ENCODE results near the gene PRR5L. TPM values are rescaled to one million over a fixed set of nuclear protein-coding genes. Genes with fewer than 3 reads are reported as not detected.

The PRR5L gene
- total and polyA plus RNA-seq, 2 donors: 4.1 to 5.9 TPM

DNA sequence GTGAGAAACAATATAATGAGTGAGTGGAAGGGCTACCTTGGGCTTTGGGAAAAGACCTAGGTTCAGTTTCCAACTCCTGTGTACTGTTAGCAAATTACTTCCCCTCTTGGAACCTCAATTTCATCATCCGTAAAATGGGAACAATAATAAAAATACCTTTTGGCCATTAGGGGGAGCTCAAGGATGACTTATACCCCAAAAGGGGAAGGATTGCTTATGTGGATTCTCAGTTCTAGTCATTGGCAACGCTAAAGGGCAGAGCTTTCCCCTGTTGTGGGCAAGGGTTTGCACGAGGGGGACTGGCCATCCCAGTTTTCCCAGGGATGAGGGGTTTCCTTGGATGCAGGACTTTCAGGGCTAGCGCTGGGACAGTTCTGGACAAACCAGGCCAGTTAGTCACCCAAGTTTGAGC lies 3.8 kb upstream of the PRR5L start:
- Histone ChIP-seq H3K27me3 (ENCODE audit: control insufficient read depth in 2 of 2, insufficient read depth in 1 of 2, low read length in 1 of 2) (no peaks in the 10 kb centered on the region), H3K36me3 (ENCODE audit: control insufficient read depth in 2 of 2, insufficient read depth in 2 of 2, low read length in 1 of 2) (no peaks in the 10 kb centered on the region), H3K27ac (ENCODE audit: low read depth in 1 of 2, low read length in 1 of 2) (no peak overlapping the region), H3K4me3 (ENCODE audit: low read length in 2 of 2) (no peak overlapping the region), H3K4me1 (ENCODE audit: control insufficient read depth in 2 of 2, insufficient read depth in 2 of 2, low read length in 2 of 2) (peaks cover 7 to 9% of the 10 kb centered on the region in 2 donors), H3K9me3 (ENCODE audit: control insufficient read depth in 2 of 2, insufficient read depth in 1 of 2, low read length in 1 of 2) (no peaks in the 10 kb centered on the region)
- 51% methylated on average over 4 of the region's 4 CpGs for WGBS
- DNase-seq (ENCODE audit: low read depth in 6 of 9, low spot score in 9 of 9): peak in 5 of 9 donors; percentile 20 to 65 (median 46)

DNA sequence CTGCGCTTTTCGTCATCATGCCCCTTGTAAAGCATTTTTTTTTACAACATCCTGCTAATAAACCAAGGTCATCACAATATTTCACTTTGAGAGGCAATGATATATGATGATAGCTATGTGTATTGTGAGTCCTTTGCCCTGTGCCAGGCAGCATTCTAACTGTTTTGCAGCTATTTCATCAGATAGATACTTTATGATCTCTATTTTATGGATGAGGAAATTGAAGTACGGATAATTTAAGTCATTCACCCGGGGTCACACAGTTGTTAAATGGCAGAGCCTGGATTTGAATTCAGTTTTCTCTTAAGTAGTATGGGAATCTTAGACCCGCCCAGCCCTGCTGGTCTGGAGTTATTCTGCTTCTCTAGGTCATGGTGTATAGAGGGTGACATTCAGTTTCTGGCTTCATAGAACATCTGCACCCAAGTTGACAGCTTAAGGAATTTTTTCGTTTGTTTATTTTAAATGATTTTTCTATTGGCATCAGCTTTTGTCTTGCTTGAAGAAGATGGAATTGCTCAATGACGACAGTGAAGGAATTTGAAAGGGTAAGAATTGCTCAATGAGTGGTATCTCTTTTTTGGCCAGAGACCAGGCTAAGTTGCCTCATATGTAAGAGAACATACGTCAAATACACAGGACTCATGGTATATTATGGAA lies 926 bp downstream of the PRR5L start:
- no peak for DNase-seq (ENCODE audit: low read depth in 6 of 9, low spot score in 9 of 9)
- WGBS: 96% methylated on average over 8 of the region's 8 CpGs
- Histone ChIP-seq H3K4me1 (ENCODE audit: control insufficient read depth in 2 of 2, insufficient read depth in 2 of 2, low read length in 2 of 2) (no peaks in the 10 kb centered on the region), H3K36me3 (ENCODE audit: control insufficient read depth in 2 of 2, insufficient read depth in 2 of 2, low read length in 1 of 2) (no peaks in the 10 kb centered on the region), H3K4me3 (ENCODE audit: low read length in 2 of 2) (no peak overlapping the region), H3K27ac (ENCODE audit: low read depth in 1 of 2, low read length in 1 of 2) (no peak overlapping the region), H3K9me3 (ENCODE audit: control insufficient read depth in 2 of 2, insufficient read depth in 1 of 2, low read length in 1 of 2) (no peaks in the 10 kb centered on the region), H3K27me3 (ENCODE audit: control insufficient read depth in 2 of 2, insufficient read depth in 1 of 2, low read length in 1 of 2) (no peaks in the 10 kb centered on the region)

DNA sequence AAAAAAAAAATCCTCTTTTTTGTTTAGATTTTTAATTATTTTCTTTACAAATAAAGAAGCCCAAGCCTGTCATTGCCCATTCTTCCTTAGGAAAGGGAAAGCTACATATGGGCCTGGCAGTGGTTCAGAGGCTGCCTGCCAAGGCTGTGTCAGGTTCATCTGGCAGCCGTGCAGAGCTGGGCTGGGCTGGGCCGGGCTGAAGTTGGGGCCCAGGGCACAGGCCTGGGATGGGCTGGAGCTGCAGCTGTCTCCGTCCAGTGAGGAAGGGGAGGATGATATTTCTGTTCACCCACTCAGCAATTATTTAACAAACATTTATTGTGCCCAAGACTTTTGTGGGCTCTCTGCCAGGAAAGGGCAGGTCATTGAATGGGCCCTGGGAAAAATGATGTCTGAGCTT lies 4.6 kb downstream of the PRR5L start:
- 88% methylated on average over 3 of the region's 3 CpGs for WGBS
- DNase-seq (ENCODE audit: low read depth in 6 of 9, low spot score in 9 of 9): no peak
- no peaks in the 10 kb centered on the region for H3K4me1 ChIP-seq (ENCODE audit: control insufficient read depth in 2 of 2, insufficient read depth in 2 of 2, low read length in 2 of 2)
- no peak overlapping the region for H3K4me3 ChIP-seq (ENCODE audit: low read length in 2 of 2)
- H3K27ac ChIP-seq (ENCODE audit: low read depth in 1 of 2, low read length in 1 of 2): no peak overlapping the region
- H3K36me3 ChIP-seq (ENCODE audit: control insufficient read depth in 2 of 2, insufficient read depth in 2 of 2, low read length in 1 of 2): no peaks in the 10 kb centered on the region
- no peaks in the 10 kb centered on the region for H3K27me3 ChIP-seq (ENCODE audit: control insufficient read depth in 2 of 2, insufficient read depth in 1 of 2, low read length in 1 of 2)
- no peaks in the 10 kb centered on the region for H3K9me3 ChIP-seq (ENCODE audit: control insufficient read depth in 2 of 2, insufficient read depth in 1 of 2, low read length in 1 of 2)

DNA sequence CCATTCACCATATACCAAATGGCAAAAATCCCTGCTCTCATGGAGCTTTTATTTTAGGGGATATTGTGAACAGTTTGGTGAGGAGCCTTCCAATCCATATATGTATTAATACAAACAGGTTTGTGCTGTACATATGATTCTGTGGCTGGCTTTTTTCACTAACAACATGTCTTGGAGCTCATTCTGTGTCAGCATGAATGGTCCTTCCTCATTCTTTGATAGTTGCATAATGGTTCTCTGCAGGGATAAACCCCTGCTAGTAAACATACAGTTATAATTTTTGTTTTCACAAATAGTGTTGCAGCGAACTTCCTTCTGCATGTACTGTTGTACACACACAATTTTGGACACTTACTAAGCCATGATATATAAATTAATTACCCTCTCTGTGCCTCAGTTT lies 8.3 kb downstream of the PRR5L start:
- WGBS: 87% methylated on average over 1 of the region's 1 CpG
- Histone ChIP-seq H3K4me3 (ENCODE audit: low read length in 2 of 2) (no peak overlapping the region), H3K27me3 (ENCODE audit: control insufficient read depth in 2 of 2, insufficient read depth in 1 of 2, low read length in 1 of 2) (no peaks in the 10 kb centered on the region), H3K9me3 (ENCODE audit: control insufficient read depth in 2 of 2, insufficient read depth in 1 of 2, low read length in 1 of 2) (no peaks in the 10 kb centered on the region), H3K36me3 (ENCODE audit: control insufficient read depth in 2 of 2, insufficient read depth in 2 of 2, low read length in 1 of 2) (no peaks in the 10 kb centered on the region), H3K4me1 (ENCODE audit: control insufficient read depth in 2 of 2, insufficient read depth in 2 of 2, low read length in 2 of 2) (no peaks in the 10 kb centered on the region), H3K27ac (ENCODE audit: low read depth in 1 of 2, low read length in 1 of 2) (no peak overlapping the region)
- DNase-seq (ENCODE audit: low read depth in 6 of 9, low spot score in 9 of 9): no peak

DNA sequence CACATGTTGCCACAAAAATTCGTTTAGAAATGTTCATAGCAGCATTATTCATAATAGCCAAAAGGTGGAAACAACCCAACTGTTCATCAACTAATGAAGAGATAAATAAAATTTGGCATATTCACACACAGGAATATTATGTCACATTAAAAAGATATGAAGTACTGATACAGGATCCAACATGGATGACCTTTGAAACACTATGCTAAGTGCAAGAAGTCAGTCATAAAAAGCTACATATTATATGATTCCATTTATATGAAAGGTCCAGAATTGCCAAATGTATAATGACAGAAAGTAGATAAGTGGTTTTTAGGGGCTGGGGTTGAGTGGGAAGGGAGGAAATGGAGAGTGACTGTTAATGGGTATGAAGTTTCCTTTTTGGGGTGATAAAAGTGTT lies 9.0 kb downstream of the PRR5L start:
- no peaks in the 10 kb centered on the region for H3K36me3 ChIP-seq (ENCODE audit: control insufficient read depth in 2 of 2, insufficient read depth in 2 of 2, low read length in 1 of 2)
- DNase-seq (ENCODE audit: low read depth in 6 of 9, low spot score in 9 of 9): no peak
- WGBS: 78% methylated on average over 1 of the region's 1 CpG

DNA sequence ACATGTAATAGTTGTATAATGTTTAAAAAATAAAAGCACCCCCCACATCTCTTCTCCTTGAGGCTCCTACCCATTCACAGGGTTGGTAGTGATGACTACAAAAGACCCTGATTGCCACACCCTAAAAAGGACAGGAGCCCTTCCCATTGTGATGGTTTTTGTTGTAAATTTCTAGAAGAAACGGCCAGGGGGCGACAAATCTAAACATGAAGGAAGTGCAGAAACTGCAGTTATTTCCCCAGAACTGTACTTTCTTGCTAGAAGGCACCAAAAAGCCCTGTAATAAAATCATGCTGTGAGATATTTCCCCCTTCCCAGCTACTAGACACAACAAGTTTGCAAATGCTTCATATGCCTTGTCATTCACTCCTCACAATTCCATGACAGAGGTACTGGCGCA lies 10.8 kb downstream of the PRR5L start:
- peak in 7 of 9 donors; percentile 15 to 65 (median 43) for DNase-seq (ENCODE audit: low read depth in 6 of 9, low spot score in 9 of 9)
- no peaks in the 10 kb centered on the region for H3K27me3 ChIP-seq (ENCODE audit: control insufficient read depth in 2 of 2, insufficient read depth in 1 of 2, low read length in 1 of 2)
- H3K27ac ChIP-seq (ENCODE audit: low read depth in 1 of 2, low read length in 1 of 2): no peak overlapping the region
- H3K4me1 ChIP-seq (ENCODE audit: control insufficient read depth in 2 of 2, insufficient read depth in 2 of 2, low read length in 2 of 2): no peaks in the 10 kb centered on the region
- no peak overlapping the region for H3K4me3 ChIP-seq (ENCODE audit: low read length in 2 of 2)
- no peaks in the 10 kb centered on the region for H3K36me3 ChIP-seq (ENCODE audit: control insufficient read depth in 2 of 2, insufficient read depth in 2 of 2, low read length in 1 of 2)
- no peaks in the 10 kb centered on the region for H3K9me3 ChIP-seq (ENCODE audit: control insufficient read depth in 2 of 2, insufficient read depth in 1 of 2, low read length in 1 of 2)
- 37% methylated on average over 3 of the region's 3 CpGs for WGBS

More for the DNA sequence above, 9.0 kb downstream of the PRR5L start:
- Histone ChIP-seq H3K27ac (ENCODE audit: low read depth in 1 of 2, low read length in 1 of 2) (no peak overlapping the region), H3K4me3 (ENCODE audit: low read length in 2 of 2) (no peak overlapping the region), H3K27me3 (ENCODE audit: control insufficient read depth in 2 of 2, insufficient read depth in 1 of 2, low read length in 1 of 2) (no peaks in the 10 kb centered on the region), H3K9me3 (ENCODE audit: control insufficient read depth in 2 of 2, insufficient read depth in 1 of 2, low read length in 1 of 2) (no peaks in the 10 kb centered on the region), H3K4me1 (ENCODE audit: control insufficient read depth in 2 of 2, insufficient read depth in 2 of 2, low read length in 2 of 2) (no peaks in the 10 kb centered on the region)

DNA sequence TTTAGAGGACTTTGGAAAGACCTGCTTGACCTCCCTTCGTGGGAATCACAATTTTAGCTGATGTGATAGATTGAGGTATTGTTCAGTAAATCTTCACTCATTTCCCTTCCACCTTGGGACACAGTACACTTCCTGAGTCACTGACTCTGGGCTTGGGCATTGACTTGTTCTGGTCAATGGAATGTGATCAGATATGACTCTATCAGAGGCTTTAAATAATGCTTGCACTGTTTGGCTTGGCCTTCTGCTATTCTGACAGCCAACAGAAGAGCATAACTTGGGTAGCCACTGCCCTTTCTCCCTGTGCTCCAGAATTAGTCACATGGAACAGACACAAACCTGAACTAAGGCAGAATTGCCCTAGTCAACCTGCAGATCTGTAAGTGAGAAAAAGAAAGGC lies 12.5 kb downstream of the PRR5L start:
- Histone ChIP-seq H3K4me3 (ENCODE audit: low read length in 2 of 2) (no peak overlapping the region), H3K4me1 (ENCODE audit: control insufficient read depth in 2 of 2, insufficient read depth in 2 of 2, low read length in 2 of 2) (no peaks in the 10 kb centered on the region), H3K27ac (ENCODE audit: low read depth in 1 of 2, low read length in 1 of 2) (no peak overlapping the region), H3K27me3 (ENCODE audit: control insufficient read depth in 2 of 2, insufficient read depth in 1 of 2, low read length in 1 of 2) (no peaks in the 10 kb centered on the region), H3K36me3 (ENCODE audit: control insufficient read depth in 2 of 2, insufficient read depth in 2 of 2, low read length in 1 of 2) (no peaks in the 10 kb centered on the region), H3K9me3 (ENCODE audit: control insufficient read depth in 2 of 2, insufficient read depth in 1 of 2, low read length in 1 of 2) (no peaks in the 10 kb centered on the region)
- DNase-seq (ENCODE audit: low read depth in 6 of 9, low spot score in 9 of 9): no peak
- WGBS: 89% methylated on average over 1 of the region's 1 CpG

DNA sequence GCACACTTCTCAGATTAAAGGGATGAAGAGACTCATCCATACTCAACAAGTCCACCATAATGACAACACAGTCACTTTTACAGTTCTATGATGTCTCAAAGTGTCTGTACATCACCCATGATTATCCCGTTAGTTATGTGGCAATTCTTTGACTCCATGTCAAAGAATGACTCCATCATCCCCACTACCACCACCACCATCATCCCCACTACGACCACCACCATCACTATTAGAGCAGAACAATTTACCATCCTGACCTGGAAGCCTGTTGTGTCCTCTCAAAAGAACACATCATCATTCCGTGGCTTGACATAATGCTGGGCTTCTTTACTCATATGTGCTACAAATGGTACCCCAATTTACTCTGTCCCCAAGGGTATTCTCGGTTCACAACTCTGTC lies 13.7 kb downstream of the PRR5L start:
- 97% methylated on average over 4 of the region's 4 CpGs for WGBS

DNA sequence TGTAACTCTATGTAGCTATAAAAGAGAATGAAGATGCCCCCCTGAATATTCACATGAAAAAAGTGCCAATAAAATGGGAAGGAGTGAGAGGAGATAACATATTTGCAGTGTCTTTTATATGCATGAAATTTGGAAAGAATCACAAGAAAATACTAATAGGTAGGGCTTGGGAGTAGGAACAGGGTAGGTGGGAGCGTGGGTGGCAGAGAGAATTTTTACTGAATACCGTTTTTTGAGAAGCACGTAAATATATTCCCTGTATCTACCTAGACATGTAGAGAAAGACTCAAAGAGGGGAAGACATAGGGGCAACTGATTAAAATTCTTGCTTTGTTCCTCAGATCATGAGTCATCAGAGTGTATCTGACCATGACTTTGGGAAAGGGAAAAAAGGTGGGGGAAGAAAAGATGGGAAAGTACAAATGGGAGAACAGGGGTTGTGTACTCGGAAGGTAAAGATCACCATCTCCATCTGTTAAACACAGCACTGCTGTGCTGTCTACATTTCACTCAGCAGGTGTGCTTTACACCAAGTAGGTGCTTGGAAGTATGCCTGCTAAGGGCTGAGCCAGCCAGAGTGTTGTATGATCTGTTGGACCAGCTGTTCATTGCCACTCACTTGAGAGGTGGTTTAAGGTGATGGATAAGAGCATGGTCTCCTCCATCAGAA lies 16.0 kb downstream of the PRR5L start:
- WGBS: 96% methylated on average over 4 of the region's 4 CpGs
- DNase-seq (ENCODE audit: low read depth in 6 of 9, low spot score in 9 of 9): no peak
- Histone ChIP-seq H3K4me3 (ENCODE audit: low read length in 2 of 2) (no peak overlapping the region), H3K27me3 (ENCODE audit: control insufficient read depth in 2 of 2, insufficient read depth in 1 of 2, low read length in 1 of 2) (no peaks in the 10 kb centered on the region), H3K9me3 (ENCODE audit: control insufficient read depth in 2 of 2, insufficient read depth in 1 of 2, low read length in 1 of 2) (no peaks in the 10 kb centered on the region), H3K36me3 (ENCODE audit: control insufficient read depth in 2 of 2, insufficient read depth in 2 of 2, low read length in 1 of 2) (no peaks in the 10 kb centered on the region), H3K27ac (ENCODE audit: low read depth in 1 of 2, low read length in 1 of 2) (no peak overlapping the region), H3K4me1 (ENCODE audit: control insufficient read depth in 2 of 2, insufficient read depth in 2 of 2, low read length in 2 of 2) (no peaks in the 10 kb centered on the region)

More for the DNA sequence above, 13.7 kb downstream of the PRR5L start:
- H3K9me3 ChIP-seq (ENCODE audit: control insufficient read depth in 2 of 2, insufficient read depth in 1 of 2, low read length in 1 of 2): no peaks in the 10 kb centered on the region
- no peaks in the 10 kb centered on the region for H3K27me3 ChIP-seq (ENCODE audit: control insufficient read depth in 2 of 2, insufficient read depth in 1 of 2, low read length in 1 of 2)
- H3K4me3 ChIP-seq (ENCODE audit: low read length in 2 of 2): no peak overlapping the region
- no peaks in the 10 kb centered on the region for H3K36me3 ChIP-seq (ENCODE audit: control insufficient read depth in 2 of 2, insufficient read depth in 2 of 2, low read length in 1 of 2)
- H3K4me1 ChIP-seq (ENCODE audit: control insufficient read depth in 2 of 2, insufficient read depth in 2 of 2, low read length in 2 of 2): no peaks in the 10 kb centered on the region
- no peak overlapping the region for H3K27ac ChIP-seq (ENCODE audit: low read depth in 1 of 2, low read length in 1 of 2)
- DNase-seq (ENCODE audit: low read depth in 6 of 9, low spot score in 9 of 9): no peak
